IPS DF 4.7 (cell line): ENCODE results near the gene SFMBT2.

Source experiments
- DNase-seq: peaks from one replicate; pipeline ENCODE4 v3.0.0-alpha.2; 2013; ENCODE audit warnings: low spot score; ENCODE audit errors: extremely low read depth

The SFMBT2 gene

GRCh38 chr10:7410862-7411670, at the start of gene SFMBT2:
Gene SFMBT2, minus strand, starts transcription at chr10:7411034. Its CDS starts 29,136 bp downstream, at chr10:7381898.
- DNase-seq, result no peak

- no peak for DNase-seq
Measured at GRCh38 chr10:7460006-7460405, 49.2 kb upstream of the SFMBT2 start.

- no peak for DNase-seq
Measured at GRCh38 chr10:7458556-7458955, 47.7 kb upstream of the SFMBT2 start.

GRCh38 chr10:7457478-7458316, 46.9 kb upstream of the SFMBT2 start:
- no peak for DNase-seq

- no peak for DNase-seq
Measured at GRCh38 chr10:7449063-7449695, 38.3 kb upstream of the SFMBT2 start.

GRCh38 chr10:7445474-7446185, 34.8 kb upstream of the SFMBT2 start:
- DNase-seq, result no peak

- no peak for DNase-seq
Measured at GRCh38 chr10:7444551-7445121, 33.8 kb upstream of the SFMBT2 start.

GRCh38 chr10:7443036-7443435, 32.2 kb upstream of the SFMBT2 start:
- no peak for DNase-seq

- no peak for DNase-seq
Measured at GRCh38 chr10:7441403-7442147, 30.7 kb upstream of the SFMBT2 start.

GRCh38 chr10:7439696-7440095, 28.9 kb upstream of the SFMBT2 start:
- DNase-seq, result no peak

- no peak for DNase-seq
Measured at GRCh38 chr10:7438196-7438986, 27.6 kb upstream of the SFMBT2 start.

- no peak for DNase-seq
Measured at GRCh38 chr10:7436490-7437100, 25.8 kb upstream of the SFMBT2 start.

GRCh38 chr10:7435674-7436073, 24.8 kb upstream of the SFMBT2 start:
- no peak for DNase-seq

- DNase-seq, result no peak
Measured at GRCh38 chr10:7434378-7434777, 23.5 kb upstream of the SFMBT2 start.

- no peak for DNase-seq
Measured at GRCh38 chr10:7433861-7434260, 23.0 kb upstream of the SFMBT2 start.

- DNase-seq, result no peak
Measured at GRCh38 chr10:7432884-7433726, 22.3 kb upstream of the SFMBT2 start.

- no peak for DNase-seq
Measured at GRCh38 chr10:7428673-7429350, 18.0 kb upstream of the SFMBT2 start.

- DNase-seq, result no peak
Measured at GRCh38 chr10:7426349-7426748, 15.5 kb upstream of the SFMBT2 start.
